Right forelimb (tissue), 1 donor: ENCODE results near the gene PHEX.
"Not testable (repeated sequence)": the region's sequence is repeated elsewhere in the genome, so short reads cannot be mapped to it uniquely, and the experiment has no call there.

Experiments
- DNase-seq: peaks from one replicate; pipeline ENCODE4 v3.0.0-alpha.2; 2018

The PHEX gene

DNA sequence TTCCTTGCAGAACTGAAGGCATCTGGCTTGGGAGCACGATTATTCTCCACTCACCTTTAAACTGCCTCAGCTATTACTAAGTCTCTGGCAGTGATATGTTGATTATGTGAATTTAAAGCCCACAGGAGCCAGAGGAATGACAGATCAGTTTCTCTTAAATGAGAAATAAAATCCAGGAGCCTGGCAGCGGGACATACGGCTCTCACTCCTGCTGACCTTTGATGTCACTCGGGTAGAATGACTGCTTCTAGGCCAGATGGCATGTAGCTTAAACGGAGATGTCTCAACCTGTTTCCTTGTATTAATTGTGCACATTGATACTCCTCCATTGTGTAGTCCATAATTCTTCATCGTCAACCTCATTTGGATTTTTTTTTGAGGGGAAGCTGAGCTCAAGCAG is 236.6 kb downstream of the PHEX start:
- DNase-seq: no peak

DNA sequence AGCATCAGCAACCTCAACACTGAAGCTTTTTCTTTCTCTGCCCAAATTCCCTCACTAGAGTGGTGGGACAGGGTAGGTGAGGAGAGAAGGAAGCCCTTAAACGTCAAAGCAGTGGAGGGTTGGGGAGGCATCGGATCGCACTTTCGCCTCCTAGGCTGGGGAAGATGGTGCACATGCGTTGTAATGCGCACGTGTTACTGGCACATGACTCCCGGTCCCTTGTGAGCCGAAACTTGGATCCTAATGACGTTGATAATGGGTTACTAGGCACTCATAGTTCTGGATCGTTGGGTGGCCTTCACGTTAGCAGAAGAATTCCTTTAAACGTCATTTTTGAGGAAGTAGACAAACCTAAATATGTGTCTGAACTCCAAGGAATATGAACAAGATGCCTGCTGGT is 240.5 kb downstream of the PHEX start, which contains the start of gene CBLL2:
Gene CBLL2 (plus strand): TSS at position 301 of the 400 bp plus-strand sequence. CDS start 79 bp downstream, at position 380.
- no peak for DNase-seq

DNA sequence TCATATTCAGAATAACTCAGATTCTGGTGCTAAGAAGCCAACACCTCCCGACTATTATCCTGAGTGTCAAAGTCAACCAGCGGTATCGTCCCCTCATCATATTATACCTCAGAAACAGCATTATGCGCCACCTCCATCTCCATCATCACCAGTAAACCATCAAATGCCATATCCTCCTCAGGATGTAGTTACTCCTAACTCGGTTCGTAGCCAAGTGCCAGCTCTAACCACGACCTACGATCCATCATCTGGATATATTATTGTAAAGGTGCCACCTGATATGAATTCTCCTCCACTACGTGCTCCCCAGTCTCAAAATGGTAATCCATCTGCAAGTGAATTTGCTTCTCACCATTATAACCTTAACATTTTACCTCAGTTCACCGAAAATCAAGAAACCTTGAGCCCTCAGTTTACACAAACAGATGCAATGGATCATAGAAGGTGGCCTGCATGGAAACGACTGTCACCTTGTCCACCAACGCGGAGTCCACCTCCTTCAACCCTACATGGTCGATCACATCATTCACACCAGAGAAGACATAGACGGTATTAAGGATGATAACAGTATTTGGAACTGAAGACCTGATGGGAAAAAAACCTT is 241.7 kb downstream of the PHEX start:
- no peak for DNase-seq

DNA sequence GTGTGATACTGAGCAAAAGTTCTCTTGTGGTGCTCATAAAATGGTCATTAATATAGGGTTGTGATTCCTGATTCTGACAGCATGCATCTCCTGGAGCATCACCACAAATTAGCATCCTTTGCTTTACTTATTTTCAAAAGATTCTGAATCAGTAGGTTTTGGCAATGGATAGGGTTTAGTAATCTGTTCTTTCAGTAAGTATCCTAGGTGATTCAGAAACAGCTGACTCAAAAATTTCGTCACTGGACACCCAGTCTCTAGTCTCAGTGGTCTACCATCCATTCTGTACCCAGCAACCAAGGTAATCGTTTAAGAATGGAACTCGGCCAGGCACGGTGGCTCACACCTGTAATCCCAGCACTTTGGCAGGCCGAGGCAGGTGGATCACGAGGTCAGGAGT is 244.7 kb downstream of the PHEX start:
- no peak for DNase-seq

DNA sequence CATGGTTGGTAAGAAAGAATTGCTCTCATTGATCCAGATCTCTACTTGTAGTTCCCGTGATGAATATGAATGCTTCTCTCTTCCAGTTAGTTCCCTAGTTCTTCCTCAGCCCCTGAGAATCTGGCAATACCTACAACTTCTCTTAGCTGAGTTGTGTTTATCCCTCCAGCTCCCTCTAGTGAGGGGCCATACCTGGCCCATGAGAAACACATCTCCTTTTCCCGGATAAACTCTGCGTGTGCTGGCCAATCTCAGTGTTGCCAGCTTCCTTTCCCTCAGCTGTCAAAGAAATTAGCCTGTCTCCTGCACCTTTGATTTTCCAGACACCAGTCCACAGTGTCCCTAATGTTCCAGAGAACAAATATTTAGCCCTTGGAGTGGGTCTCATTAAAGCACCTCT is 246.2 kb downstream of the PHEX start:
- DNase-seq: no peak

DNA sequence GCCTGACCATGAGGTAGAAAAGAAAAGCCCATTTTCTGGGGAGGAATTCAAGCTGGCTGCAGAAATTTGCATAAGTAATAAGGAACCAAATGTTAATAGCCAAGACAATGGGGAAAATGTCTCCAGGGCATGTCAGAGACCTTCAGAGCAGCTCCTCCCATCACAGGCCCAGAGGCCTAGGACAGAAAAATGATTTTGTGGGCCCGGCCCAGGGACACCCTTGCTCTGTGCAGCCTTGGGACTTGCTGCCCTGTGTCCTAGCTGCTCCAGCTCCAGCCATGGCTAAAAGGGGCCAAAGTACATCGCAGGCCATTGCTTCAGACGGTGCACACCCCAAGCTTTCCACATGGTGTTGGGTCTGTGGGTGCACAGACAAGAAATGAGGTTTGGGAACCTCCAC is 257.1 kb downstream of the PHEX start:
- not testable (repeated sequence) for DNase-seq

DNA sequence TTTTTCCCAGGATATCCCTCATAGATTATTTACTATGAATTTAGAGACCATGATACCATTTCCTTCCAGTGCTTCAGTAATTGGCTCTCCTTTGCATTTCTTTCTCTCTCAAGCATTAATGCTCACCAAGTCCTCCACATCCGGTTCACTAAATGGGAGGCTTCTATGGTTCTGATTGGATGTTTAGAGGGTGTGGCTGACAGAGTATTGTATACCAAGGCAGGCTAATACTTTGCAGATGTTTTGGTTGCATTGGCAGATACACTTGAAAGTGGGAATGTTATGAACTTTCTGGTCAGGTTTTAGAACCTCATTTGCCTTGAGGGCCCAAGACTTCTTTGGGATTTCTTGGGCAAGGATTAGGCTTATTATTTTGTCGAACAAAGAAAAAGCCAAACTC is 264.7 kb downstream of the PHEX start:
- DNase-seq: no peak

DNA sequence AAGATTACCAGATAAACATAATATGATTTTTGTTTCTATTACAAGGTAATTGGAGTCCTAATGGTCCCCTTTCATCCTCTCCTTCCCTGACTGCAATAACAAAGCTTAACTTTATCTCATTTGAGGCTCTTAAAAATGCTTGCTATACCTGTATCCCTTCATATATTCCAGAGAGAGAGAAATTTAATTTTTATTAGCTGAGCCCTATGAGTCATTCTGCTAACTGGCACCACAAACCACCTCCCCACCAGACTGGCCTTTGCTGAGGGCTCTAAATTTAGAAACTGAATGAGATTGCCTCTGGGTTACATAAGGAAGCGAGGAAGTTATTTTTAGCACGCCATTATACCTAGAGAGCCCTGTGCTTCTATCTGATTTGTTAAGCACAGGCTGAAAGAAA is 268.0 kb downstream of the PHEX start:
- no peak for DNase-seq
